8988T (cell line): Measurements from ENCODE around the gene PPP4R3A.
A peak's percentile ranks its signal among the peaks of the same experiment; 100 is the strongest.
"Not testable (repeated sequence)": the region's sequence is repeated elsewhere in the genome, so short reads cannot be mapped to it uniquely, and the experiment has no call there.

Experiments
- DNase-seq: peaks from one replicate; pipeline ENCODE4 v3.0.0; 2011

The PPP4R3A gene

DNA sequence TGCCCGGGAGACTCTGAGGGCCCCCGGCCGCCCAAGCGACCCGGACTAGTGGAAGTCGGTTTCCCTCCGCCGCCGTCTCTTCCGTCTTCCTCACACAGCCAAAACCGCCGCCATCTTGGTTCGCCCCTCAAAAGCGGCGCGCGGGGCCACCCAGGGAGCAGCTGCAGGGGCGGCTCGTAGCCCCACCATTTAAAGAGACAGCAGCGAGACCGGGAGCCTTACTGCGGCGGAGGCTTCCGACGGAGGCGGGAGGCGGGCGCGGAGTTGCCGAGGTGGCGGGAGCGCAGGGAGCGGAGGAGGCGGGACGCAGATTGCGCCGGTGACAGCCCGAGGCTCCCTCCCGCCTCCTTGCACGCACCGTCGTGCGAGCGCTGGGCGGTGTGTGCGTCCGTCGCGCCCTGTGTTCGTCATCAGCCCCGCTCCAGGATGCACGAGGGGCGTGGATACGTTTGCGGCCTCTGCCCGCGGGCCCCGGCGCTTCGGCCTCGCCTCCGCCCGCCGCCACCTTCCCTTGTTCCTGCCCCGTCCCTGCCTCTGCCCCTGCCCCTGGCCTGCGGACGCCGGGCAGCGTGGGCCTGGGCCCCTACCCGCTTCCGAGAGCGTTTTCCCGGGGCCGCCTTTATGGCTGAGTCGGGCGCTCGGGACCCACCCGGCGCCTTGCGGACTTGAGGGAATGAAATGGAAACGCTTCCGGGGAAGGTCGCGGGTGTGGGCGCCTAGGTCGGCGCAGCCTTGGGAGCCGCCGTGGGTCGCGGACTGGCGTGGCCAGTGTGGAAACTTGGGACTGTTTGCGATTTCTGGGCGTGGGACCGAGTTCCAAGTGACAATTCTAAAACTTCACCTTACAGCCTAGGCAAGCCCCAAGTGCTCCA is at the start of gene PPP4R3A:
Gene PPP4R3A, minus strand, starts transcription at position 140 of the 872 bp plus-strand sequence. CDS start 663 bp downstream, outside the sequence.
- peak; percentile 86 for DNase-seq

DNA sequence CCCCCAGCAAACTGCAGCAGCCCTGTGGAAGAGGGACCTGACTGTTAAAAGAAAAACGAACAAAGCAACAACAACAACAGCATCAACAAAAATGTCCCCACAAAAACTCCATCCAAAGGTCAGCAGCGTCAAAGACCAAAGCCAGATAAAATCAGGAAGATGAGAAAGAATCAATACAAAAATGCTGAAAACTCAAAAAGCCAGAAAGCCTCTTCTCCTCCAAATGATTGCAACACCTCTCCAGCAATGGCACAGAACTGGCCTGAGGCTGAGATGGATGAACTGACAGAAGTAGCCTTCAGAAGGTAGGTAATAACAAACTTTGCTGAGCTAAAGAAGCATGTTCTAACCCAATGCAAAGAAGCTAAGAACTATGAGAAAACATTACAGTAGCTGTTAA is 45.4 kb upstream of the PPP4R3A start:
- no peak for DNase-seq

DNA sequence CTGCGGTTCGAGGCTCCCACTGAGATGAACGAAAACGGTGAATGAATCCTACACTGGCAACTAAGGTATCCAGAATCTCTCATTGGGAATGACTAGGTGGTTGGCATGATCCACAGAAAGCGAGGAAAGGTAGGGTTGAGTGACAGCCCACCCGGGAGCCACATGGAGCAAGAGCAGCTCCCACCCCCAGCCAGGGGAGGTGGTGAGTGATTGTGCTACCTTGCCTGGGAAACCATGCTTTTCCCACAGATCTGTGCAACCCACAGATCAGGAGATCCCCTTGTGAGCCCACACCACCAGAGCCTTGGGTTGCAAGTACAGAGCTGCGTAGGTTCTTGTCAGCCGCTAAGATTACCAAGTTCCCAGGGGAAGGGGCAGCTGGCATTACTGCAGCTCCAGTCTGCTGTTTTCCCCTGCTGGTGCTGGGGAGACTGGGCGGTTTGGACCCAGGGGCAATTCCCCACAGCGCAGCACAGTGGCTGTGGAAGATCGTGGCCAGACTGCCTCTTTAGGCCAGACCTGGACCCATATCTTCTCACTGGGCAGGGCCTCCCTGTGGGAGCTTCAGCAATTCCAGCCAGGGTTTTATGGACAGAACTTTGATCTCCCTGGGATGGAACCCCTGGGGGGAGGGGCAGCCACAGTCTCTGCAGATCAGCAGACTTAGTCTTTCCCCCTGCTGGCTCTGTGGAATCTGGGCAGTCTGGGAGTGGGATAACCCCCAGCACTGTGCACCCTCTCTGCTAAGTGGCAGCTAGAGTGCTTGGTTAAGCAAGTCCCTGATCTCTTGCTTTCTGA is 44.6 kb upstream of the PPP4R3A start:
- DNase-seq = no peak

DNA sequence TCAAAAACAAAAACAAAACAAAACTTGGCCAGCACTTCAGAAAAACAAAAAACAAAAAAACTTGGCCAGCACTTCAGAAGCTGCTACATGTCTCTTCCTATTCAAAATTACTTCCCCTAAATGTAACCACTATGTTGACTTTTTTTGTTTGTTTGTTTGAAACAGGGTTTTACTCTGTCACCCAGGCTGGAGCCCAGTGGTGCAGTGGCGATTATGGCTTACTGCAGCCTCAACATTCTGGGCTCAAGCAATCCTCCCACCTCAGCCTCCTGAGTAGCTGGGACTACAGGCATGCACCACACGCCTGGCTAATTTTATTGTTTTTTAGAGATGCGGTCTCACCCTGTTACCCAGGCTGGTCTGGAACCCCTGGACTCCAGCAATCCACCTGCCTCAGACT is 38.0 kb upstream of the PPP4R3A start:
- no peak for DNase-seq

DNA sequence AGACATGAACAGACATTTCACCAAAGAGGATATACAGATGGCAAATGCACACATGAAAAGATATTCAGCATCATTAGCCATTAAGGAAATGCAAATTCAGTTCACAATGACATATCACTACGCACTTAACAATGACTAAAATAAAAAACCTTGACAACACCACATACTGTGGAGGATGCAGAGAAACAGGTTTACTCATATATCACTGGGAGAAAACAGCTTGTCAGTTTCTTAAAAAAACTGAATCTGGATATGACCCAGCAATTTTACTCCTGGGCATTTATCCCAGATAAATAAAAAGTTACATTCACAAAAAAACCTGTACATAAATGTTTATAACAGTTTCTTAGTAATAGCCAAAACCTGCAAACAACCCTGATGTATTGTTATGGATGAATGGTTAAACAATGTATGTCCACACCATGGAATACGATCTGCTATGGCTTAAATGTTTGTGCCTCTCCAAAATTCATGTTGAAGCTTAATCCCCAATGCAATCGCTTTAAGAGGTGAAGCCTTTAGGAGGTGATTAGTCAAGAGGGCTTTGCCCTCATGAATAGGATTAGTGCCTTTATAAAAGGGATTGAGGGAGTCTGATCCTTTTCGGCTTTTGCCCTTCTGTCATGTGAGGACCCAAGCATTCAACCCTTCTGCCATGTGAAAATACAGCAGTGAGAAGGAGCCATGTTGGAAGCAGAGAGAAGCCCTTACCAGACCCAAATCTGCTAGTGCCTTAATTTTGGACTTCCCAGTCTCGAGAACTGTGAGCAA is 36.0 kb upstream of the PPP4R3A start:
- DNase-seq = no peak

DNA sequence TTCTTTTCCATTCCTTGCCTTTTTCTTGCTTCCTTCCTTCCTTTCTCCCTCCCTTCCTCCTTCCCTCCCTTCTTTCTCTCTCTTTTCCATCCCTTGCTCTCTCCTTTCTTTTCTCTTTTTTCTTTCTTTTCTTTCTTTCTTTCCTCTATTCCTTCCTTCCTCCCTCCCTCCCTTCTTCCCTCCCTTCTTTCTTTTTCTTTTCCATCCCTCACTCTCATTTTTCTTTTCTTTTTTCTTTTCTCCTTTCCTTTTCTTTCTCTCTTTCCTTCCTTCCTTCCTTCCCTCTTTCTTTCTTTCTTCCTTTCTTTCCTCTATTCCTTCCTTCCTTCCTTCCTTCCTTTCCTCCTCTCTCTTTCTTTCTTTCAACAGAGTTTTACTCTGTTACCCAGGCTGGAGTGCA is 35.1 kb upstream of the PPP4R3A start:
- DNase-seq = no peak

DNA sequence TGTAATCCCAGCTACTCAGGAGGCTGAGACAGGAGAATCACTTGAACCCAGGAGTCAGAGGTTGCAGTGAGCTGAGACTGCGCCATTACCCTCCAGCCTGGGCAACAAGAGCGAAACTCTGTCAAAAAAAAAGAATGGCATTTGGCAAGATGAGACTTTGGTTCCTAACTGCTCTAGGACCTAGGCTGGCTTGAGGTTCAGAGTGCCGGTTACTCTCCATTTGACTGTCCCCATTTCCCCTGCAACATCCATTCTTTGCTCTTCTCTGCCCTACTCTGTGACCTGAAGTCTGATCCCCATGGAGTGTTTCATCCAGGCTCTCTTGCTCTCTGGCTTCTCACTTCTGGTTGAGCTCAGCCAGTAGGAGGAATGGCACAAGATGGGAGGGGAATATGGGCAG is 26.2 kb upstream of the PPP4R3A start:
- no peak for DNase-seq

DNA sequence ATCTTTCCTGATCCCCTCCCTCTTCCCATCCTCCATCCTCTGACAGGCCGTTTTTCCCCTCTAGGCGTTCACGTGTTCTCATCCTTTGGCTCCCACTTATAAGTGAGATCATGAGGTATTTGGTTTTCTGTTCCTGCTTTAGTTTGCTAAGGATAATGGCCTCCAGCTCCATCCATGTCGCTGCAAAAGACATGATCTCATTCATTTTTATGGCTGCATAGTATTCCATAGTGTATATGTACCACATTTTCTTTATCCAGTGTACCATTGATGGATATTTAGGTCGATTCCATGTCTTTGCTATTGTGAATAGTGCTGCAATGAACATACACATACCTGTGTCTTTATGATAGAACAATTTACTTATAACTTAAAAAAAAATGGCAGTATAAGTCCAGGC is 23.9 kb upstream of the PPP4R3A start:
- not testable (repeated sequence) for DNase-seq

DNA sequence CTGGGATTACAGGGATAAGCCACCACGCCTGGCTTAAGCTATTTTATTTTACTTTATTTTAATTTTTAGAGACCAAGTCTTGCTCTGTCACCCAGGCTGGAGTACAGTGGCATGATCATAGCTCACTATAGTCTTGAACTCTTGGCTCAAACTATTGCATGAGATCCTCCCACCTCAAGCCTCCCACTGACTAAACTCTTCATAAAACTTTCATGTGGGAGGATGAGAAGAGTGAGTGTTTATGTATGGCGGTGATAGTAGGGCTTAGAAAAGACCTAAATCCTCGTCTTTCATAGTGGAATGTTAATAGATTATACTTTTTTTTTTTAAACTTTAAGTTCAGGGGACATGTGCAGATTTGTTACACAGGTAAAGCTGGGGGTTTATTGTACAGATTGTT is 23.5 kb upstream of the PPP4R3A start:
- no peak for DNase-seq

DNA sequence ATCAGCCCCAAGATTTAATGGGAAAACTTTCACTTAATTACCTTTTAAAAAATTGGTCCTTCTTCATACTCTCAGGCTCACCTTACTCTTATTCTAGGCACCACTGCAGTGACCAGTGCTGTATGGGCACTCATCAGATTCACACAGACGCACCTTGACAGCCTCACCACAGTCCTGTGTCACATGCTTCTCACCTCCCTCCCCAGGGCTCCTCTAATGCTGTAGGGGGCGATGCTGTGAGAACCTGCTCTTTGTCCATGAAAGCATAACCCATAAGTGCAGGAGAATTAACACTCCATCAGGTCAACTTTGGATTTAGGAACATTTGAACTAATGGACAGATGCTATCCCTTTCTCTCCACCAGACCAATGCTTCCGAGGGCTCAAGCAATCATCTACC is 13.9 kb upstream of the PPP4R3A start:
- no peak for DNase-seq

DNA sequence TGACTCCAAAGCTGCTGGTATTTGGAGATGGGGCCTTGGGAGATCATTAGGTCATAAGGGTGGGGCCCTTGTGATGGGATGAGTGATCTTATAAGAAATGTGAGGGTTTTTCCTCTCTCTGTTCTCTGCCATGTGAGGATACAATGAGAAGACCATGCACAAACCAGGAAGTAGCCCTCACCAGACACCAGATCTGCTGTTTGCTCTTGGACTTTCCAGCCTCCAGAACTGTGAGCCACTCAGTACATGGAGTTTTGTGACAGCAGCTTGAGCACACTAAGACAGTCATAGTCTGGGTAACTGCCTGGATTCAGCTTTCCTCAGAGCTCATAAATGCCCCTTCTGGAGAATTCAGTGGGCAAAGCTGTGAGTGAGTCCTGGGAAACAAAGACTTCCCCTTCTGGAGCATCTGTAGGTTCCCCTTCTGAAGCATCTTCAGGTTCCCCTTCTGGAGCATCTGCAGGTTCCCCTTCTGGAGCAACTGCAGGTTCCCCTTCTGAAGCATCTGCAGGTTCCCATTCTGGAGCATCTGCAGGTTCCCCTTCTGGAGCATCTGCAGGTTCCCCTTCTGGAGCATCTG is 11.0 kb upstream of the PPP4R3A start:
- no peak for DNase-seq

DNA sequence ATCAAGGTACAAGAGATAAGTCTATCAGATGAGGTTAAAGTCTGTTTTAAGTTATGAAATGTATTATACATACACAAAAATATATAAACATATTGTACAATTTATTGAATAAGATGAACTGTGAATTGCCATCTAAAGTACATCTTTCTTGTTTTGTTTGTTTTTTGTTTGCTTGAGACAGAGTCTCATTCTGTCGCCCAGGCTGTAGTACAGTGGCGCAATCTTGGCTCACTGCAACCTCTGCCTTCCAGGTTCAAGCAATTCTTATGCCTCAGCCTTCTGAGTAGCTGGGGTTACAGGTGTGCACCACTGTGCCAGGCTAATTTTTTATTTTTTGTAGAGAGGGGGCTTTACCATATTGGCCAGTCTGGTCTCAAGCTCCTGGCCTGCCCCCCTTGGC is 10.0 kb upstream of the PPP4R3A start:
- no peak for DNase-seq

DNA sequence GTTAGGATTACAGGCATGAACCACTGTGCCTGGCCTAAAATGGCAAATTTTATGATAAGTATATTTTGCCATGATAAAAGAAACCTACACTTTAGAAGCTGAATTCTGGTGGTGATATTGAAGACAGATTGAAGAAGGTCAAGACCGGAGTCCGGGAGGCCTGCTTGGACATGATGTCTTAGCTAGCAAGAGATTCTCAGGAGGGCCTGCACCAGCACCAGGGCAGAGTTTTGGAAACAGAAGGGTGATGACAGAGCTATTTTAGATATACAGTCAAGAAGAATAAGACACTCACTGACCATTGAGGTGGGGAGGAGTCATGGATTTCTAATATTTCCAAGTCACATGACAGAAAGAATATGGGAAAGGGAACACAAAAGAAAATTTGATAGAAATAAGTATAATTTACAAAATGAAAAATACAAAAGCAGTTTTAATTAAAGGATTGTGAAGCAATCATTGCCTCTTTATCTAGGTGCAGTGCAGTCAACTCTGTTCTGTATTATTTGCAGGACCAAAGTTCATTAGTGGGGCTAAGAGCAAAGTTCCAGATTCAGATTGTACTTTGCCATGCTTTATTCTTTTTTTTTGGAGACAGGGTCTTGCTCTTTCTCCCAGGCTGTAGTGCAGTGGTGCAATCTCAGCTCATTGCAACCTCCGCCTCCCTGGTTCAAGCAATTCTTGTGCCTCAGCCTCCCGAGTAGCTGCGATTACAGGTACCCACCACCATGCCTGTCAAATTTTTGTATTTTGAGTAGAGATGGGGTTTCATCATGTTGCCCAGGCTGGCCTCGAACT is 9.3 kb upstream of the PPP4R3A start:
- no peak for DNase-seq

DNA sequence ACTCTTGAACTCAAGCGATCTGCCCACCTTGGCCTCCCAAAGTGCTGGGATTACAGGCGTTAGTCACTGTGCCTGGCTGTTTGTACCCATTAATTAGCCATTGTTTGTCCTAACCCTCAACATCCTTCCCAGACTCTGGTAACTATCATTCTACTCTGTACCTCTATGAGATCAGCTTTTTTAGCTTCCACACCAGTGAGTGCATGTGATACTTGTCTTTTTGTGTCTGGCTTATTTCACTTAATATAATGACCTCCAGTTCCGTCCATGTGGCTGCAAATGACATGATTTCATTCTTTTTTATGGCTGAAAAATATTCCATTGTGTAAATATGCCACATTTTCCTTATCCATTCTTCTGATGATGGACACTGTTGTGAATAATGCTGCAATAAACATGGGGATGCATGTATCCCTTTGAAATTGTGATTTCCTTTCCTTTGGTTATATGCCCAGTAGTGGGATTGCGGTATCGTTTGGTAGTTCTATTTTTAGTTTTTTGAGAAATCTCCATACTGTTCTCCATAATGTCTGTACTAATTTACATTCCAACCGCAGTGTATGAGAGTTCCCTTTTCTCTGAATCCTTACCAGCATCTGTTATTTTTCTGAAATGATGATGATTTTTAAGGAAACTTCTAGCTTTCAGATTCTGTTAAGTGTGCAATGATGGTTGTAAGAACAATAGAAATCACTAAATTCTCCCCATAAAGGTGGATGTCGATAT is 6.7 kb upstream of the PPP4R3A start:
- DNase-seq = no peak

DNA sequence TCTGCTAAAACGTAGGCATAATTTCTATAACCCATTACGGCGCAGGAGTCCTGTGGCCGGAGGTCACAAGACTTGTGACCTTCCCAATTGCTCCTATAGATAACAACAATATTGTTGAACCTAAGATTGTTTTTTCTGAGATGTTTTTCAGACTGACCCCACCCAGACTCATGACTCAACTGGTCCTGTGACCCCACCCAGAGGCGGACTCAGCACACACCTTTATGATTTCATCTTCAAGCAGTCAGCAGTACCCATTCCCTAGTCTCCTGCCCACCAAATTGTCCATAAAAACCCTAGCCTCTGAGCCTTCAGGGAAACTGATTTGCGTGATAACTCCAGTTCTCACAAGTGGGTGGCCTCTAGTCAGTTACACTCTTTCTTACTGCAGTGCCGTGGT is 5.9 kb upstream of the PPP4R3A start:
- DNase-seq = no peak

DNA sequence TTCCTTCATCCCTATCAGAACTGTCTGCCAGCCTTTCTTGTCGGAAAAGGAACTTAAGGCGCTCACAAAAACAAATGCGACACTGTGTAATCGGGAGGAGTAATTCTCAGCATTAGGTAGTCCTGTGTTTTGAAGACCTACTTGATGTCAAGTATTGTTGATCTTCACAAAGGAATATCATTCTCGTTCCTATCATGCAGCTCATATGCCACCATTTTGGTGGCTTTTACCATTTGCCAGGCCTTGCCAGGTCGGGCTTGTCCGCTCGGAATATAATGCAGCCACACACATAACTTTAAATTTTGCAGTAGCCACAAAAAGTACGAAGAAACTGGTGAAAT is 903 bp upstream of the PPP4R3A start:
- no peak for DNase-seq

DNA sequence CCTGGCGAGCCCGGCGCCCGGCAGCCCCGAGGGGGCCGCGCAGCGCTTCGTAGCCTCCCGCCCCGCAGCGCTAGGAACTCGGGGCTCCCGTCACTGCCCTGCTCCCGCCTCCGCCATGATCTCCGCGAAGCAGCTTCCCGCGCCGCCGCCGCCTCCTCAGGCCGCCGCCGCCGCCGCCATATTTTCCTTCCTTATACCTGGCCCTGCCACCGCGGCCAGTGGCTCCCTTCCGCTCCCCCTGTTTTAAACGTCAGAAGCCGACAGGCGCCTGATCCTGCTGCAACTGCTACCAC is 286 bp downstream of the PPP4R3A start:
- DNase-seq = peak; percentile 16

DNA sequence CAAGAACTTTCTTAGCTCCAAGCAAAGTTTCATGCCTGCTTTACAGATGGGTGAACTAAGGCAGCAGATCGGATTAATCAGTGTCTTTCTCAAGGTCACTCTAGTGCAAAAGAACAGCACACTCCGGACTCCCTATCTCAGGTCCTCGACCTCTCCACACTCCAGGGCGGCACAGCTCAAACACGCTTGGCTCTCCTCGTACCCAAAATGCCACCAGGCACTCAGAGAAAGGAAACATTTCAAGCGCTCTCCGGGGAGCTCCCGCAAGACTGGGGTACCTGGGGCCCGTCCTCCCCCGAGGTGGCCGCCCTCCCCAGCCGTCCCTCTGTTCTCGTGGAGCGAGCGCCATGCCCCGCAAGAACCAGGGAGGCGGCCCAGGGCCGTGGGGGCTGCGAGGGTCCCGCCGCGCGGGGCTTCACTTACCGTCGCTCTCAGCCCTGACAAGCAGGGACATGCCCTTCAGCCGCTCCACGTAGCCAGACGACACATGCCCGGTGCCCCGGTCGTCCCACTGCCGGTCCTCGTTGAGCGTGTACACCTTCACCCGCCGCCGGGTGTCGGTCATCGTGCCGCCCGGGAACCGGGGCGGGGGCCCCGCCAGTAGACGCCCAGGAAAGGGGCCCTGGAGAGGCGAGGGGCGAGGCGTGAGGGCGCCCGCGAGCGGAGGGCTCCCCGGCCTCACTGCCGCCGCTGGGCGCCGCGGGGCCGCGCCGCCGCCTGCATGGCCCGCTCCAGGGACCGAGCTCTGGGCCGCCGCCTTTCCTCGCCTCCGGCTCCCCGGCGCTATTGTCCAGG is 830 bp downstream of the PPP4R3A start:
- peak; percentile 29 for DNase-seq

DNA sequence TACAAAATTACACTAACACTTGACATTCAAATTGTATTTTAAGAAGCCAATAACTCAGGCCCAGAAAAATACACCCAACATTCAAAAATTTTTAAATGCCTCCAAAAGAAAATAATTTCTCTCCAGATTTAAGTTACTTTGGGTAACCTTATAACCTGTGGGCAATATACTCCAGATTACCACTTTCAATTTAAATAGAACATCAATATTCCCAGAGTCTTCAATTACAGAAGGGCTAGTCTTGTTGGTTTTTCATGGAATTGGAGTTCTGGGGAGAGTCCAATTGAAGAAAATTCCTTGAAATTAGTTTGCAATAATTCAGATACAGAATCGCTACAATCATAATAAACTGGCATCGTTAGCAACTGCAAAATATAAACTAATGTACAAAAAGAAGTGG is 2.0 kb downstream of the PPP4R3A start:
- no peak for DNase-seq

DNA sequence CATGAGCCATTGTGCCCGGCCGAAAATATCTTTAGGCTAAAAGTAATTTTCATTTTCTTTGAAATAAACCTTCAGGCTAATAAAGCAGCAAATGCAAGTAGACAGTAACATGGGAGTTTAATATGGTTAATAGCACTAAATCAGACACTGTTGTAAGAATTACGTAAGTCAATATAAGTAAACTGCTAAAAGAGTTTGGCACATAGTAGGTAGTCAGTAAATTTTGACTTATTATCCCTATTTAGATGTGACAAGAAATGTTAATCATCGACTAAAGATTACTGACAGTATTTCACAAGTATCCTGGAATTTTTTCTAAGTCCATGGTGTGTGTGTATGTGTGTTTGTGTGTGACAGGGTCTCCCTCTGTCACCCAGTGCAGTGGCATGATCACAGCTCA is 3.9 kb downstream of the PPP4R3A start:
- DNase-seq = no peak

DNA sequence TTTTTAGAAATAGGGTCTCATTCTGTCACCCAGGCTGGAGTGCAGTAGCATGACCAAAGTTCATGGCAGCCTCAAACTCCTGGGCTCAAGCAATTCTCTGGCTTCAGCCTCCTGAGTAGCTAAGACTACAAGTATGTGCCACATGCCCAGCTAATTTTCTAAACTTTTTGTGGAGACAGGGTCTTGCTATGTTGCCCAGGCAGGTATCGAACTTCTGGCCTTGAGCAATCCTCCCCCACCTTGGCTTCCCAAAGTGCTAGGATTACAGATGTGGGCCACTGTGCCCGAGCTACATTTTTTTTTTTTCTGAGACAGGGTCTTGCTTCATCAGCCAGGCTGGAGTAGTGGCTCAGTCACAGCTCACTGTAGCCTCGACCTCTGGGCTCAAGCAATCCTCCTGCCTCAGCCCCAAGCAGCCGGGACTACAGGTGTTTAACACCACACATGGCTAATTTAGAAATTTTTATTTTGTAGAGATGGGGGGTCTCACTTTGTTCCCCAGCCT is 7.1 kb downstream of the PPP4R3A start:
- DNase-seq = no peak
